Measurements from ENCODE around the gene MINDY3. TPM values are rescaled to one million over a fixed set of nuclear protein-coding genes. Genes with fewer than 3 reads are reported as not detected.

Gene MINDY3
- total and polyA plus RNA-seq, 4 donors: 6.5 to 16.1 (median 12.3) TPM

DNA sequence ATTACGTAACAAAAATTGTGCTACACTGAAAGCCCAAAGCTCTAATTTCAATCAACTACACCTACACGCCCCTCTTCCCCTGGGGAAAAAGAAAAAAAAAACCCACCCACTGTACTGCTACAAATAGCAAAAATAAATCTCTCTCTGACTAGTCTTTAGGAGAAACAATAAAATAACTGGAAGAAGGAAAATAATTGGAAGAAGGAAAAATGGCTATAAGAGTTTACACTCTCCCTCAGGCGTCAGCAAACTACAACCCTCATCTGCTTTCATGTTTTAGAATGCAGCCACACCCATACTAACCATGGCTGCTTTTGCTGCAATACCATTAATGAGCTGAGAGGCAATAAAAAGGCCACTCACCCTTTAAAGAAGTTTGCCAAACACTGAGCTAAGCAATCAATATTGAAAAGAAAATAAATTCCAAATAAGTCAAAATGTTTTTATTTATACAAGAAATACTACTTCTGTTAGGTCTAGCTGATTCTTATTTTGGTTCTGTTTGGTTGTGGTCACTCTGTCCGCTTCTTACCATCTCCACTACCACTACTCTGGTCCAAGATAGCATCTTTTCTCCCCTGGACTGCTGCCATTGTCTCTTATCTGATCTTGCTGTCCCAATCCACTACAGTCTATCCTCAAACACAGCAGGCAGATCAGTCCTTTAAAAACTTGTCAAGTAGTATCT, 3.8 kb downstream of the MINDY3 start:
- Histone ChIP-seq H3K9ac (ENCODE audit: low read depth in 1 of 2, low read length in 2 of 2) (no peak overlapping the region), H3K27me3 (ENCODE audit: control insufficient read depth in 4 of 4, insufficient read depth in 4 of 4, low read length in 3 of 4) (no peaks in the 10 kb centered on the region), H3K9me3 (ENCODE audit: control insufficient read depth in 4 of 4, low read length in 3 of 4) (peaks cover 0 to 2% (median 0%) of the 10 kb centered on the region in 4 donors), H3K4me1 (ENCODE audit: control insufficient read depth in 4 of 4, insufficient read depth in 4 of 4, low read length in 3 of 4) (peaks cover 0 to 33% (median 20%) of the 10 kb centered on the region in 4 donors), H3K27ac (ENCODE audit: low read depth in 1 of 2, low read length in 2 of 2) (no peak overlapping the region), H3K36me3 (ENCODE audit: control insufficient read depth in 4 of 4, insufficient read depth in 3 of 4, low read depth in 1 of 4, low read length in 3 of 4) (no peaks in the 10 kb centered on the region), H3K4me3 (ENCODE audit: low read depth in 1 of 3, low read length in 3 of 3) (no peak overlapping the region)
- TF ChIP-seq TAF1 (conservative IDR thresholded peaks at IDR 0.05) (no peak), HNF4G (IDR thresholded peaks at IDR 0.05) (no peak), GABPA (IDR thresholded peaks at IDR 0.05 in 1 of 2, conservative IDR thresholded peaks at IDR 0.05 in 1 of 2) (no peak)
- DNase-seq (ENCODE audit: low spot score): no peak
- WGBS: 92% methylated on average over 4 of the region's 4 CpGs

DNA sequence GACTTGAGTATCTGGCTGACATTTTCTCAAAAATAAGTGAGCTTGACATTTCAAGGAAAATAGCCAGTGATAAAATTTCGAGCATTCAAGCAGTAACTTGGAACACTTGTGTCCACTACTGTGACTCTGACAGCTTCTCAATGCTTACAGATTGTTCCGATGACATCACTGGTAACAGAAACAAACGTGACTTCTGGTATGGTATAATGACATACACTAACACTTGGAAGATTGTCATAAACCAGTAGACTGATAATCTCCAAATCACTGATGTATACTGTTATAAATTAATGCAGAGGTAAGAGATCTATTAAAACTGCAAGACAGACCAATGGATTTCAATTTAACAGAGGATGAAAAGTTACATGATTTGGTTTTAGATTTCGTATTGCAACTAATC, 6.5 kb downstream of the MINDY3 start:
- WGBS: 88% methylated on average over 4 of the region's 4 CpGs
- TF ChIP-seq, protein P1, sequence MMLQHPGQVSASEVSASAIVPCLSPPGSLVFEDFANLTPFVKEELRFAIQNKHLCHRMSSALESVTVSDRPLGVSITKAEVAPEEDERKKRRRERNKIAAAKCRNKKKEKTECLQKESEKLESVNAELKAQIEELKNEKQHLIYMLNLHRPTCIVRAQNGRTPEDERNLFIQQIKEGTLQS (IDR thresholded peaks at IDR 0.05): no peak
- TF ChIP-seq, protein P2, sequence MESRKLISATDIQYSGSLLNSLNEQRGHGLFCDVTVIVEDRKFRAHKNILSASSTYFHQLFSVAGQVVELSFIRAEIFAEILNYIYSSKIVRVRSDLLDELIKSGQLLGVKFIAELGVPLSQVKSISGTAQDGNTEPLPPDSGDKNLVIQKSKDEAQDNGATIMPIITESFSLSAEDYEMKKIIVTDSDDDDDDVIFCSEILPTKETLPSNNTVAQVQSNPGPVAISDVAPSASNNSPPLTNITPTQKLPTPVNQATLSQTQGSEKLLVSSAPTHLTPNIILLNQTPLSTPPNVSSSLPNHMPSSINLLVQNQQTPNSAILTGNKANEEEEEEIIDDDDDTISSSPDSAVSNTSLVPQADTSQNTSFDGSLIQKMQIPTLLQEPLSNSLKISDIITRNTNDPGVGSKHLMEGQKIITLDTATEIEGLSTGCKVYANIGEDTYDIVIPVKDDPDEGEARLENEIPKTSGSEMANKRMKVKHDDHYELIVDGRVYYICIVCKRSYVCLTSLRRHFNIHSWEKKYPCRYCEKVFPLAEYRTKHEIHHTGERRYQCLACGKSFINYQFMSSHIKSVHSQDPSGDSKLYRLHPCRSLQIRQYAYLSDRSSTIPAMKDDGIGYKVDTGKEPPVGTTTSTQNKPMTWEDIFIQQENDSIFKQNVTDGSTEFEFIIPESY (IDR thresholded peaks at IDR 0.05): no peak
- TF ChIP-seq, protein P3, sequence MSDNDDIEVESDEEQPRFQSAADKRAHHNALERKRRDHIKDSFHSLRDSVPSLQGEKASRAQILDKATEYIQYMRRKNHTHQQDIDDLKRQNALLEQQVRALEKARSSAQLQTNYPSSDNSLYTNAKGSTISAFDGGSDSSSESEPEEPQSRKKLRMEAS (IDR thresholded peaks at IDR 0.05): no peak
- TF ChIP-seq EGR1 (IDR thresholded peaks at IDR 0.05; ENCODE audit: low read depth in 2 of 2) (no peak), RXRA (IDR thresholded peaks at IDR 0.05) (no peak), GABPA (IDR thresholded peaks at IDR 0.05 in 1 of 2, conservative IDR thresholded peaks at IDR 0.05 in 1 of 2) (no peak), RAD21 (IDR thresholded peaks at IDR 0.05) (no peak), HNF4G (IDR thresholded peaks at IDR 0.05) (no peak), SP1 (IDR thresholded peaks at IDR 0.05) (no peak), TAF1 (conservative IDR thresholded peaks at IDR 0.05) (no peak), NR2F2 (IDR thresholded peaks at IDR 0.05) (no peak)
- TF ChIP-seq, protein P4, sequence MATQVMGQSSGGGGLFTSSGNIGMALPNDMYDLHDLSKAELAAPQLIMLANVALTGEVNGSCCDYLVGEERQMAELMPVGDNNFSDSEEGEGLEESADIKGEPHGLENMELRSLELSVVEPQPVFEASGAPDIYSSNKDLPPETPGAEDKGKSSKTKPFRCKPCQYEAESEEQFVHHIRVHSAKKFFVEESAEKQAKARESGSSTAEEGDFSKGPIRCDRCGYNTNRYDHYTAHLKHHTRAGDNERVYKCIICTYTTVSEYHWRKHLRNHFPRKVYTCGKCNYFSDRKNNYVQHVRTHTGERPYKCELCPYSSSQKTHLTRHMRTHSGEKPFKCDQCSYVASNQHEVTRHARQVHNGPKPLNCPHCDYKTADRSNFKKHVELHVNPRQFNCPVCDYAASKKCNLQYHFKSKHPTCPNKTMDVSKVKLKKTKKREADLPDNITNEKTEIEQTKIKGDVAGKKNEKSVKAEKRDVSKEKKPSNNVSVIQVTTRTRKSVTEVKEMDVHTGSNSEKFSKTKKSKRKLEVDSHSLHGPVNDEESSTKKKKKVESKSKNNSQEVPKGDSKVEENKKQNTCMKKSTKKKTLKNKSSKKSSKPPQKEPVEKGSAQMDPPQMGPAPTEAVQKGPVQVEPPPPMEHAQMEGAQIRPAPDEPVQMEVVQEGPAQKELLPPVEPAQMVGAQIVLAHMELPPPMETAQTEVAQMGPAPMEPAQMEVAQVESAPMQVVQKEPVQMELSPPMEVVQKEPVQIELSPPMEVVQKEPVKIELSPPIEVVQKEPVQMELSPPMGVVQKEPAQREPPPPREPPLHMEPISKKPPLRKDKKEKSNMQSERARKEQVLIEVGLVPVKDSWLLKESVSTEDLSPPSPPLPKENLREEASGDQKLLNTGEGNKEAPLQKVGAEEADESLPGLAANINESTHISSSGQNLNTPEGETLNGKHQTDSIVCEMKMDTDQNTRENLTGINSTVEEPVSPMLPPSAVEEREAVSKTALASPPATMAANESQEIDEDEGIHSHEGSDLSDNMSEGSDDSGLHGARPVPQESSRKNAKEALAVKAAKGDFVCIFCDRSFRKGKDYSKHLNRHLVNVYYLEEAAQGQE (IDR thresholded peaks at IDR 0.05): no peak
- TF ChIP-seq, protein P5, sequence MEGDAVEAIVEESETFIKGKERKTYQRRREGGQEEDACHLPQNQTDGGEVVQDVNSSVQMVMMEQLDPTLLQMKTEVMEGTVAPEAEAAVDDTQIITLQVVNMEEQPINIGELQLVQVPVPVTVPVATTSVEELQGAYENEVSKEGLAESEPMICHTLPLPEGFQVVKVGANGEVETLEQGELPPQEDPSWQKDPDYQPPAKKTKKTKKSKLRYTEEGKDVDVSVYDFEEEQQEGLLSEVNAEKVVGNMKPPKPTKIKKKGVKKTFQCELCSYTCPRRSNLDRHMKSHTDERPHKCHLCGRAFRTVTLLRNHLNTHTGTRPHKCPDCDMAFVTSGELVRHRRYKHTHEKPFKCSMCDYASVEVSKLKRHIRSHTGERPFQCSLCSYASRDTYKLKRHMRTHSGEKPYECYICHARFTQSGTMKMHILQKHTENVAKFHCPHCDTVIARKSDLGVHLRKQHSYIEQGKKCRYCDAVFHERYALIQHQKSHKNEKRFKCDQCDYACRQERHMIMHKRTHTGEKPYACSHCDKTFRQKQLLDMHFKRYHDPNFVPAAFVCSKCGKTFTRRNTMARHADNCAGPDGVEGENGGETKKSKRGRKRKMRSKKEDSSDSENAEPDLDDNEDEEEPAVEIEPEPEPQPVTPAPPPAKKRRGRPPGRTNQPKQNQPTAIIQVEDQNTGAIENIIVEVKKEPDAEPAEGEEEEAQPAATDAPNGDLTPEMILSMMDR (IDR thresholded peaks at IDR 0.05; ENCODE audit: low read depth, low read length, missing input control): no peak
- no peak overlapping the region for H3K9ac ChIP-seq (ENCODE audit: low read depth in 1 of 2, low read length in 2 of 2)
- no peak overlapping the region for H3K4me3 ChIP-seq (ENCODE audit: low read depth in 1 of 3, low read length in 3 of 3)
- H3K4me1 ChIP-seq (ENCODE audit: control insufficient read depth in 4 of 4, insufficient read depth in 4 of 4, low read length in 3 of 4): peaks cover 0 to 18% (median 9%) of the 10 kb centered on the region in 4 donors
- no peaks in the 10 kb centered on the region for H3K9me3 ChIP-seq (ENCODE audit: control insufficient read depth in 4 of 4, low read length in 3 of 4)
- no peak for DNase-seq (ENCODE audit: low spot score)
- no peaks in the 10 kb centered on the region for H3K36me3 ChIP-seq (ENCODE audit: control insufficient read depth in 4 of 4, insufficient read depth in 3 of 4, low read depth in 1 of 4, low read length in 3 of 4)
- no peak overlapping the region for H3K27ac ChIP-seq (ENCODE audit: low read depth in 1 of 2, low read length in 2 of 2)
- H3K27me3 ChIP-seq (ENCODE audit: control insufficient read depth in 4 of 4, insufficient read depth in 4 of 4, low read length in 3 of 4): no peaks in the 10 kb centered on the region
